Effector memory CD4-positive, alpha-beta T cell (primary cell): ENCODE results near the gene PLOD1.

Experiments
- DNase-seq, 3 donors: peaks; one replicate each; pipeline ENCODE4 v3.0.0-alpha.2; 2020
- H3K27ac ChIP-seq: 2 replicates; pipeline ENCODE4 v1.7.0; 2013; ENCODE audit warnings: mild to moderate bottlenecking, low read length, moderate library complexity; ENCODE audit not compliant: insufficient read depth, poor library complexity, severe bottlenecking
- H3K27me3 ChIP-seq: replicated peaks from 2 replicates; pipeline ENCODE4 v1.7.0; 2013; ENCODE audit warnings: mild to moderate bottlenecking, low read length; ENCODE audit not compliant: insufficient read depth, control insufficient read depth, poor library complexity, severe bottlenecking
- H3K36me3 ChIP-seq: 2 replicates; pipeline ENCODE4 v1.7.0; 2013; ENCODE audit warnings: mild to moderate bottlenecking, low read length, moderate library complexity; ENCODE audit not compliant: control insufficient read depth, insufficient read depth
- H3K4me1 ChIP-seq: 2 replicates; pipeline ENCODE4 v1.7.0; 2013; ENCODE audit warnings: low read length, mild to moderate bottlenecking; ENCODE audit not compliant: control insufficient read depth, insufficient read depth, poor library complexity, severe bottlenecking
- H3K4me3 ChIP-seq: 2 replicates; pipeline ENCODE4 v1.7.0; 2013; ENCODE audit warnings: low read length, low read depth, mild to moderate bottlenecking; ENCODE audit not compliant: insufficient read depth, poor library complexity, severe bottlenecking
- H3K9me3 ChIP-seq: 2 replicates; pipeline ENCODE4 v1.7.0; 2013; ENCODE audit warnings: mild to moderate bottlenecking, low read length, moderate library complexity; ENCODE audit not compliant: control insufficient read depth

Gene PLOD1

GRCh38 chr1:12011998-12012397 is 77.5 kb downstream of the PLOD1 start:
- Histone ChIP-seq H3K4me3 (no peak overlapping the region), H3K27me3 (no peaks in the 10 kb centered on the region), H3K4me1 (no peaks in the 10 kb centered on the region), H3K27ac (no peak overlapping the region), H3K36me3 (peaks cover 37% of the 10 kb centered on the region), H3K9me3 (no peaks in the 10 kb centered on the region)
- no peak for DNase-seq

GRCh38 chr1:12012560-12013316 is 78.2 kb downstream of the PLOD1 start:
- H3K9me3 ChIP-seq: no peaks in the 10 kb centered on the region
- H3K4me3 ChIP-seq: no peak overlapping the region
- no peaks in the 10 kb centered on the region for H3K4me1 ChIP-seq
- H3K36me3 ChIP-seq: peaks cover 31% of the 10 kb centered on the region
- H3K27ac ChIP-seq: no peak overlapping the region
- H3K27me3 ChIP-seq: no peaks in the 10 kb centered on the region
- DNase-seq: no peak

GRCh38 chr1:12014141-12014991 is 79.8 kb downstream of the PLOD1 start:
- no peak for DNase-seq
- Histone ChIP-seq H3K36me3 (peaks cover 28% of the 10 kb centered on the region), H3K27ac (no peak overlapping the region)

GRCh38 chr1:12015001-12015491 is 80.5 kb downstream of the PLOD1 start:
- Histone ChIP-seq H3K36me3 (peaks cover 21% of the 10 kb centered on the region), H3K9me3 (no peaks in the 10 kb centered on the region), H3K4me3 (no peak overlapping the region), H3K27me3 (no peaks in the 10 kb centered on the region), H3K27ac (no peak overlapping the region), H3K4me1 (peaks cover 4% of the 10 kb centered on the region)
- no peak for DNase-seq

More at GRCh38 chr1:12014141-12014991, 79.8 kb downstream of the PLOD1 start:
- Histone ChIP-seq H3K4me1 (no peaks in the 10 kb centered on the region), H3K9me3 (no peaks in the 10 kb centered on the region), H3K27me3 (no peaks in the 10 kb centered on the region), H3K4me3 (no peak overlapping the region)

- Histone ChIP-seq H3K27ac (no peak overlapping the region), H3K4me3 (no peak overlapping the region), H3K36me3 (peaks cover 17% of the 10 kb centered on the region), H3K27me3 (no peaks in the 10 kb centered on the region), H3K4me1 (peaks cover 8% of the 10 kb centered on the region), H3K9me3 (no peaks in the 10 kb centered on the region)
- no peak for DNase-seq
Measured at GRCh38 chr1:12015499-12015898, 81.0 kb downstream of the PLOD1 start.

GRCh38 chr1:12016182-12016581 is 81.7 kb downstream of the PLOD1 start:
- Histone ChIP-seq H3K27me3 (no peaks in the 10 kb centered on the region), H3K36me3 (peaks cover 11% of the 10 kb centered on the region), H3K4me1 (peaks cover 9% of the 10 kb centered on the region), H3K4me3 (no peak overlapping the region), H3K9me3 (no peaks in the 10 kb centered on the region), H3K27ac (no peak overlapping the region)
- DNase-seq: no peak

- peak overlapping the region; percentile 47 for H3K27ac ChIP-seq
- no peak for DNase-seq
- H3K4me1 ChIP-seq: peaks cover 9% of the 10 kb centered on the region
- peak overlapping the region; percentile 79 for H3K4me3 ChIP-seq
- no peaks in the 10 kb centered on the region for H3K27me3 ChIP-seq
- peaks cover 9% of the 10 kb centered on the region for H3K36me3 ChIP-seq
- H3K9me3 ChIP-seq: no peaks in the 10 kb centered on the region
Measured at GRCh38 chr1:12019858-12020509, 85.5 kb downstream of the PLOD1 start.

GRCh38 chr1:12021616-12022015 is 87.1 kb downstream of the PLOD1 start:
- no peaks in the 10 kb centered on the region for H3K9me3 ChIP-seq
- H3K4me3 ChIP-seq: no peak overlapping the region
- peaks cover 21% of the 10 kb centered on the region for H3K36me3 ChIP-seq
- H3K27ac ChIP-seq: no peak overlapping the region
- peaks cover 9% of the 10 kb centered on the region for H3K4me1 ChIP-seq
- no peaks in the 10 kb centered on the region for H3K27me3 ChIP-seq
- no peak for DNase-seq

GRCh38 chr1:12022036-12022435 is 87.5 kb downstream of the PLOD1 start:
- Histone ChIP-seq H3K9me3 (no peaks in the 10 kb centered on the region), H3K4me3 (no peak overlapping the region), H3K27me3 (no peaks in the 10 kb centered on the region), H3K27ac (no peak overlapping the region), H3K4me1 (peaks cover 9% of the 10 kb centered on the region), H3K36me3 (peaks cover 24% of the 10 kb centered on the region)
- DNase-seq: no peak
